Liver (tissue), 9 donors: ENCODE data around the gene MYLK3. TPM values are rescaled to one million over a fixed set of nuclear protein-coding genes. Genes with fewer than 3 reads are reported as not detected.

Source experiments
- DNase-seq: peaks from one replicate; pipeline ENCODE4 v3.0.0-alpha.2; 2017; ENCODE audit warnings: low spot score
- H3K27ac ChIP-seq, 2 donors: one replicate each; pipeline ENCODE4 v1.7.0; 2013; ENCODE audit warnings: inconsistent platforms in 2 of 2, low read length in 2 of 2, control low read depth in 1 of 2, low read depth in 1 of 2, mild to moderate bottlenecking in 1 of 2
- H3K27me3 ChIP-seq, 4 donors: one replicate each; pipeline versions ENCODE4 v1.6.1 to v1.7.0; 2013; ENCODE audit warnings: low read length in 3 of 4, inconsistent platforms in 1 of 4, mild to moderate bottlenecking in 1 of 4, moderate library complexity in 1 of 4; ENCODE audit not compliant: control insufficient read depth in 4 of 4, insufficient read depth in 4 of 4
- H3K36me3 ChIP-seq, 4 donors: one replicate each; pipeline versions ENCODE4 v1.6.1 to v1.7.0; 2013; ENCODE audit warnings: low read length in 3 of 4, mild to moderate bottlenecking in 3 of 4, low read depth in 1 of 4, moderate library complexity in 1 of 4; ENCODE audit not compliant: control insufficient read depth in 4 of 4, insufficient read depth in 3 of 4
- H3K4me1 ChIP-seq, 4 donors: one replicate each; pipeline versions ENCODE4 v1.6.1 to v1.7.0; 2013; ENCODE audit warnings: low read length in 3 of 4, mild to moderate bottlenecking in 3 of 4, moderate library complexity in 1 of 4; ENCODE audit not compliant: control insufficient read depth in 4 of 4, insufficient read depth in 4 of 4
- H3K4me3 ChIP-seq, 3 donors: one replicate each; pipeline versions ENCODE4 v1.6.1 to v1.7.0; 2013; ENCODE audit warnings: low read length in 3 of 3, control low read depth in 1 of 3, low read depth in 1 of 3, mild to moderate bottlenecking in 1 of 3
- H3K9ac ChIP-seq, 2 donors: one replicate each; pipeline ENCODE4 v1.7.0; 2013; ENCODE audit warnings: low read length in 2 of 2, mild to moderate bottlenecking in 2 of 2, moderate library complexity in 2 of 2, control low read depth in 1 of 2, low read depth in 1 of 2
- H3K9me3 ChIP-seq, 4 donors: one replicate each; pipeline versions ENCODE4 v1.6.1 to v1.7.0; 2013; ENCODE audit warnings: low read length in 3 of 4; ENCODE audit not compliant: control insufficient read depth in 4 of 4
- EGR1 ChIP-seq, 2 donors: IDR thresholded peaks; 2 replicates each; pipeline ENCODE4 v1.6.1; 2016 to 2018; ENCODE audit warnings: antibody characterized with exemption in 2 of 2, low read depth in 2 of 2
- FOXA1 ChIP-seq: IDR thresholded peaks from 2 replicates; pipeline ENCODE4 v1.6.1; 2016; ENCODE audit warnings: antibody characterized with exemption
- FOXA2 ChIP-seq: IDR thresholded peaks from 2 replicates; pipeline ENCODE4 v1.6.1; 2016; ENCODE audit warnings: antibody characterized with exemption
- GABPA ChIP-seq, 2 donors: IDR thresholded peaks in 1 of 2; conservative IDR thresholded peaks in 1 of 2; 2 replicates each; pipeline ENCODE4 v1.6.1; 2016; ENCODE audit warnings: antibody characterized with exemption in 2 of 2, mild to moderate bottlenecking in 1 of 2, moderate library complexity in 1 of 2
- HNF4A ChIP-seq, 2 donors: conservative IDR thresholded peaks; 2 replicates each; pipeline ENCODE4 v1.6.1; 2016; ENCODE audit warnings: antibody characterized with exemption in 2 of 2, mild to moderate bottlenecking in 2 of 2
- HNF4G ChIP-seq: IDR thresholded peaks from 2 replicates; pipeline ENCODE4 v1.6.1; 2016; ENCODE audit warnings: antibody characterized with exemption
- JUND ChIP-seq, 2 donors: IDR thresholded peaks; 2 replicates each; pipeline ENCODE4 v1.6.1; 2016; ENCODE audit warnings: antibody characterized with exemption in 2 of 2
- NR2F2 ChIP-seq: IDR thresholded peaks from 2 replicates; pipeline ENCODE4 v1.6.1; 2016; ENCODE audit warnings: antibody characterized with exemption
- RAD21 ChIP-seq, 2 donors: IDR thresholded peaks; 2 replicates each; pipeline ENCODE4 v1.6.1; 2016; ENCODE audit warnings: antibody characterized with exemption in 2 of 2, mild to moderate bottlenecking in 2 of 2
- RXRA ChIP-seq, 2 donors: IDR thresholded peaks; 2 replicates each; pipeline ENCODE4 v1.6.1; 2017 to 2018; ENCODE audit warnings: antibody characterized with exemption in 2 of 2, mild to moderate bottlenecking in 1 of 2
- SP1 ChIP-seq: IDR thresholded peaks from 2 replicates; pipeline ENCODE4 v1.6.1; 2018; ENCODE audit warnings: antibody characterized with exemption, mild to moderate bottlenecking
- TAF1 ChIP-seq: conservative IDR thresholded peaks from 2 replicates; pipeline ENCODE4 v1.6.1; 2016; ENCODE audit warnings: antibody characterized with exemption, mild to moderate bottlenecking
- WGBS: extraction: QIAGEN DNeasy Blood & Tissue Kit; methylation state at CpG from one replicate; pipeline ENCODE4 v1.1.7; 2013; 5-methylcytosine and 5-hydroxymethylcytosine counted together
- polyA plus RNA-seq, 2 donors: library from polyadenylated mRNA; stranded (reverse) in 1 of 2; unstranded in 1 of 2; fragments of 200-250 nt in 1 of 2; fragments of >200 nt in 1 of 2; fragmentation: Nextera tagmentation in 1 of 2; extraction: Ambion mirVana in 1 of 2; gene quantifications; one replicate each; pipeline versions ENCODE4 v1.2.1 to v1.2.3, GENCODE V29; 2013 to 2015
- total RNA-seq, 2 donors: library from RNA; depleted of rRNA; stranded (reverse); fragments of >200 nt; gene quantifications; one replicate each; pipeline ENCODE4 v1.2.3, GENCODE V29; 2014
- TF ChIP-seq, protein P1 (sequence below): fragments of 150-350 bp; IDR thresholded peaks from 2 replicates; pipeline ENCODE4 v1.5.1; 2017; ENCODE audit warnings: improper control_type of control experiment, low read depth, low read length; ENCODE audit not compliant: missing input control
- TF ChIP-seq, protein P2 (sequence below): IDR thresholded peaks from 2 replicates; pipeline ENCODE4 v1.6.1; 2016; ENCODE audit warnings: antibody characterized with exemption
- TF ChIP-seq, protein P3 (sequence below): IDR thresholded peaks from 2 replicates; pipeline ENCODE4 v1.6.1; 2016; ENCODE audit warnings: antibody characterized with exemption
- TF ChIP-seq, protein P4 (sequence below): IDR thresholded peaks from 2 replicates; pipeline ENCODE4 v1.6.1; 2016; ENCODE audit warnings: antibody characterized with exemption
- donor health status: healthy.
- donor health status: healthy.
- donor health status: healthy.
- donor health status: healthy.
- donor health status: healthy.

Gene MYLK3
- total and polyA plus RNA-seq, 4 donors = 0.01 to 1.1 (median 0.23) TPM

DNA sequence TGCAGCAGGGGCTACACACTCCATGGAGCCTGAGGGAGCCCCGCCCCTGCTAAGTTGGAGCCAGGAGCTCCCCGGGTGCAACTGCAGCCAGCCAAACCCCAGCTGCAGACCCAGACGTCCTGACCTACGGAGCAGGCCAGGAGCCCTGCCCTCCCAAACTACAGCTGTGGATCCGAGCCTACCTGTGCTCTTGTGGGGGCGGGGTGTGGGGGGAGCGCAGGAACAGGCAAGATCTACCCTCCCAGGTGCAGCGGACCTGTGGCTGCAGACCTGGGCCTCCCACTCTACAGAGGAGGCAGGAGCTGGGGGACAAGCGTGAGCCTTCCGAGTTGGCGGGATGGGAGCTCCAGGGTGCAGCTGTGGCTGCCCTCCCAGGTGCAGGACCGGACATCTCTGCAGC is 29.7 kb upstream of the MYLK3 start:
- no peaks in the 10 kb centered on the region for H3K9me3 ChIP-seq
- H3K27ac ChIP-seq = no peak overlapping the region
- no peaks in the 10 kb centered on the region for H3K27me3 ChIP-seq
- DNase-seq = no peak
- H3K36me3 ChIP-seq = no peaks in the 10 kb centered on the region
- no peaks in the 10 kb centered on the region for H3K4me1 ChIP-seq
- H3K4me3 ChIP-seq = no peak overlapping the region
- 93% methylated on average over 12 of the region's 12 CpGs for WGBS
- TF ChIP-seq GABPA (IDR thresholded peaks at IDR 0.05 in 1 of 2, conservative IDR thresholded peaks at IDR 0.05 in 1 of 2) = no peak
- TF ChIP-seq, protein P1, sequence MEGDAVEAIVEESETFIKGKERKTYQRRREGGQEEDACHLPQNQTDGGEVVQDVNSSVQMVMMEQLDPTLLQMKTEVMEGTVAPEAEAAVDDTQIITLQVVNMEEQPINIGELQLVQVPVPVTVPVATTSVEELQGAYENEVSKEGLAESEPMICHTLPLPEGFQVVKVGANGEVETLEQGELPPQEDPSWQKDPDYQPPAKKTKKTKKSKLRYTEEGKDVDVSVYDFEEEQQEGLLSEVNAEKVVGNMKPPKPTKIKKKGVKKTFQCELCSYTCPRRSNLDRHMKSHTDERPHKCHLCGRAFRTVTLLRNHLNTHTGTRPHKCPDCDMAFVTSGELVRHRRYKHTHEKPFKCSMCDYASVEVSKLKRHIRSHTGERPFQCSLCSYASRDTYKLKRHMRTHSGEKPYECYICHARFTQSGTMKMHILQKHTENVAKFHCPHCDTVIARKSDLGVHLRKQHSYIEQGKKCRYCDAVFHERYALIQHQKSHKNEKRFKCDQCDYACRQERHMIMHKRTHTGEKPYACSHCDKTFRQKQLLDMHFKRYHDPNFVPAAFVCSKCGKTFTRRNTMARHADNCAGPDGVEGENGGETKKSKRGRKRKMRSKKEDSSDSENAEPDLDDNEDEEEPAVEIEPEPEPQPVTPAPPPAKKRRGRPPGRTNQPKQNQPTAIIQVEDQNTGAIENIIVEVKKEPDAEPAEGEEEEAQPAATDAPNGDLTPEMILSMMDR = no peak
- TF ChIP-seq, protein P2, sequence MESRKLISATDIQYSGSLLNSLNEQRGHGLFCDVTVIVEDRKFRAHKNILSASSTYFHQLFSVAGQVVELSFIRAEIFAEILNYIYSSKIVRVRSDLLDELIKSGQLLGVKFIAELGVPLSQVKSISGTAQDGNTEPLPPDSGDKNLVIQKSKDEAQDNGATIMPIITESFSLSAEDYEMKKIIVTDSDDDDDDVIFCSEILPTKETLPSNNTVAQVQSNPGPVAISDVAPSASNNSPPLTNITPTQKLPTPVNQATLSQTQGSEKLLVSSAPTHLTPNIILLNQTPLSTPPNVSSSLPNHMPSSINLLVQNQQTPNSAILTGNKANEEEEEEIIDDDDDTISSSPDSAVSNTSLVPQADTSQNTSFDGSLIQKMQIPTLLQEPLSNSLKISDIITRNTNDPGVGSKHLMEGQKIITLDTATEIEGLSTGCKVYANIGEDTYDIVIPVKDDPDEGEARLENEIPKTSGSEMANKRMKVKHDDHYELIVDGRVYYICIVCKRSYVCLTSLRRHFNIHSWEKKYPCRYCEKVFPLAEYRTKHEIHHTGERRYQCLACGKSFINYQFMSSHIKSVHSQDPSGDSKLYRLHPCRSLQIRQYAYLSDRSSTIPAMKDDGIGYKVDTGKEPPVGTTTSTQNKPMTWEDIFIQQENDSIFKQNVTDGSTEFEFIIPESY = no peak
- H3K9ac ChIP-seq = no peak overlapping the region

DNA sequence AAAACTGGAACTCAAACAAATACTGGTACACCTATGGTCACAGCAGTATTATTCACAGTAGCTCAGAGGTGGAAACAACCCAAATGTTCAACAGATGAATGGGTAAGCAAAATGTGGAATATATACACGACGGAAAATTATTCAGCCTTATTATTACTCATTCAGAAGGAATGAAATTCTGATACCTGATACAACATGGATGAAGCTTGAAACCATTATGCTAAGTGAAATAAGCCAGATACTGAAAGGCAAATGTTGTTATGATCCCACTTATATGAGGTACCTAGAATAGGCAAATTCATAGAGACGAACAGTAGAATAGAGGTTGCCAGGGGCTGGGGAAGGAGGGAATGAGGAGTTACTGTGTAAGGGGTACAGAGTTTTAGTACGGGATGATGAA is 27.1 kb upstream of the MYLK3 start:
- 94% methylated on average over 4 of the region's 4 CpGs for WGBS
- Histone ChIP-seq H3K27ac (no peak overlapping the region), H3K36me3 (no peaks in the 10 kb centered on the region), H3K4me3 (no peak overlapping the region), H3K9ac (no peak overlapping the region), H3K4me1 (no peaks in the 10 kb centered on the region), H3K27me3 (no peaks in the 10 kb centered on the region), H3K9me3 (no peaks in the 10 kb centered on the region)
- DNase-seq = no peak
- TF ChIP-seq FOXA2 (no peak), NR2F2 (no peak), HNF4A (conservative IDR thresholded peaks at IDR 0.05) (no peak)

DNA sequence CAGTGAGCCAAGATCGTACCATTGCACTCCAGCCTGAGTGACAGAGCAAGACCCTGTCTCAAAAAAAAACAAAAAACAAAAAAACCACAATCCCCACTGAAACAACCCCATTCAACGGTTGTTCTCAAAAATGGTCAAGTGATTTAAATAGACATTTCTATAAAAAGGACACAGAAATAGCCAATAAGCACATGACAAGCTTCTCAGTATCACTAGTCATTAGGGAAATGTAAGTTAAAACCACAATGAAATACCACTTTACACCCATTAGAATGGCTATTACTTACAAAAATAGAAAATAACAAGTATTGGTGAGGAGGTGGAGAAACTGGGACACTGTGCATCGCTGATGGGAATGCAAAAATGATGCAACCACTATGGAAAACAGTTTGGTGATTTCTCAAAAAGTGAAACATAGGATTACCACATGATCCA is 26.6 kb upstream of the MYLK3 start:
- Histone ChIP-seq H3K4me3 (no peak overlapping the region), H3K27ac (no peak overlapping the region), H3K36me3 (no peaks in the 10 kb centered on the region), H3K27me3 (no peaks in the 10 kb centered on the region), H3K4me1 (no peaks in the 10 kb centered on the region), H3K9me3 (no peaks in the 10 kb centered on the region), H3K9ac (no peak overlapping the region)
- 86% methylated on average over 3 of the region's 3 CpGs for WGBS
- DNase-seq = no peak
- TF ChIP-seq GABPA (IDR thresholded peaks at IDR 0.05 in 1 of 2, conservative IDR thresholded peaks at IDR 0.05 in 1 of 2) (no peak), RAD21 (IDR thresholded peaks at IDR 0.05) (no peak), SP1 (no peak), RXRA (IDR thresholded peaks at IDR 0.05) (no peak), JUND (IDR thresholded peaks at IDR 0.05) (no peak), EGR1 (IDR thresholded peaks at IDR 0.05; ENCODE audit: low read depth in 2 of 2) (no peak), NR2F2 (no peak), FOXA2 (no peak), FOXA1 (no peak), TAF1 (no peak), HNF4A (conservative IDR thresholded peaks at IDR 0.05) (no peak), HNF4G (no peak)
- TF ChIP-seq, protein P2 = no peak
- TF ChIP-seq, protein P3, sequence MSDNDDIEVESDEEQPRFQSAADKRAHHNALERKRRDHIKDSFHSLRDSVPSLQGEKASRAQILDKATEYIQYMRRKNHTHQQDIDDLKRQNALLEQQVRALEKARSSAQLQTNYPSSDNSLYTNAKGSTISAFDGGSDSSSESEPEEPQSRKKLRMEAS = no peak
- TF ChIP-seq, protein P4, sequence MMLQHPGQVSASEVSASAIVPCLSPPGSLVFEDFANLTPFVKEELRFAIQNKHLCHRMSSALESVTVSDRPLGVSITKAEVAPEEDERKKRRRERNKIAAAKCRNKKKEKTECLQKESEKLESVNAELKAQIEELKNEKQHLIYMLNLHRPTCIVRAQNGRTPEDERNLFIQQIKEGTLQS = no peak
- TF ChIP-seq, protein P1 = no peak
